H9 (cell line): ENCODE data around the gene PP2D1. TPM values are rescaled to one million over a fixed set of nuclear protein-coding genes. Genes with fewer than 3 reads are reported as not detected.
"Not testable (repeated sequence)": the region's sequence is repeated elsewhere in the genome, so short reads cannot be mapped to it uniquely, and the experiment has no call there.

Experiments used
- DNase-seq: peaks from one replicate; pipeline ENCODE4 v3.0.0-alpha.2; 2017
- H2AFZ ChIP-seq: one replicate; pipeline ENCODE4 v1.6.1; 2013; ENCODE audit warnings: mild to moderate bottlenecking, low read length, control low read depth, moderate library complexity
- H2AK5ac ChIP-seq: 2 replicates; pipeline ENCODE4 v1.6.1; 2013; ENCODE audit warnings: low read length, control low read depth, mixed read lengths; ENCODE audit not compliant: insufficient read length
- H2BK120ac ChIP-seq: one replicate; pipeline ENCODE4 v1.6.1; 2013; ENCODE audit warnings: low read depth, mild to moderate bottlenecking, low read length, control low read depth, inconsistent platforms; ENCODE audit not compliant: poor library complexity, severe bottlenecking
- H2BK12ac ChIP-seq: 2 replicates; pipeline ENCODE4 v1.6.1; 2013; ENCODE audit warnings: low read length, control low read depth, mixed read lengths, low read depth; ENCODE audit not compliant: insufficient read length
- H2BK15ac ChIP-seq: 2 replicates; pipeline ENCODE4 v1.6.1; 2013; ENCODE audit warnings: low read depth, low read length, control low read depth
- H2BK20ac ChIP-seq: one replicate; pipeline ENCODE4 v1.6.1; 2013; ENCODE audit warnings: low read depth, mild to moderate bottlenecking, low read length, control low read depth, inconsistent platforms; ENCODE audit not compliant: poor library complexity, severe bottlenecking
- H2BK5ac ChIP-seq: 2 replicates; pipeline ENCODE4 v1.6.1; 2013; ENCODE audit warnings: low read length, control low read depth, mixed read lengths; ENCODE audit not compliant: insufficient read length
- H3K14ac ChIP-seq: 2 replicates; pipeline ENCODE4 v1.6.1; 2013; ENCODE audit warnings: low read length, control low read depth; ENCODE audit not compliant: insufficient read depth
- H3K18ac ChIP-seq: 2 replicates; pipeline ENCODE4 v1.6.1; 2013; ENCODE audit warnings: low read depth, mild to moderate bottlenecking, mixed read lengths, low read length, control low read depth; ENCODE audit not compliant: insufficient read length
- H3K23ac ChIP-seq: 2 replicates; pipeline ENCODE4 v1.6.1; 2013; ENCODE audit warnings: low read length, control low read depth, mixed read lengths, low read depth; ENCODE audit not compliant: insufficient read length
- H3K23me2 ChIP-seq: 2 replicates; pipeline ENCODE4 v1.6.1; 2013; ENCODE audit warnings: low read depth, mild to moderate bottlenecking, mixed read lengths, low read length, control low read depth; ENCODE audit not compliant: insufficient read length, poor library complexity, severe bottlenecking
- H3K27ac ChIP-seq: 2 replicates; pipeline ENCODE4 v1.5.1; 2013; ENCODE audit warnings: low read length, control low read depth, mixed read lengths, low read depth; ENCODE audit not compliant: insufficient read length
- H3K27me3 ChIP-seq: 2 replicates; pipeline ENCODE4 v1.6.1; 2013; ENCODE audit warnings: low read length, control low read depth, inconsistent platforms; ENCODE audit not compliant: insufficient read depth
- H3K4ac ChIP-seq: 2 replicates; pipeline ENCODE4 v1.6.1; 2013; ENCODE audit warnings: low read depth, mild to moderate bottlenecking, control low read depth, inconsistent platforms, low read length, moderate library complexity
- H3K4me1 ChIP-seq: 2 replicates; pipeline ENCODE4 v1.6.1; 2013; ENCODE audit warnings: low read length, control low read depth, inconsistent platforms; ENCODE audit not compliant: insufficient read depth
- H3K4me2 ChIP-seq: 2 replicates; pipeline ENCODE4 v1.6.1; 2013; ENCODE audit warnings: low read length, control low read depth, mixed read lengths; ENCODE audit not compliant: insufficient read length, insufficient read depth
- H3K56ac ChIP-seq: 2 replicates; pipeline ENCODE4 v1.6.1; 2013; ENCODE audit warnings: low read depth, mild to moderate bottlenecking, mixed read lengths, low read length, control low read depth; ENCODE audit not compliant: insufficient read length
- H3K79me1 ChIP-seq: 2 replicates; pipeline ENCODE4 v1.6.1; 2013; ENCODE audit warnings: low read depth, mild to moderate bottlenecking, moderate library complexity, low read length, control low read depth, inconsistent platforms; ENCODE audit not compliant: insufficient read depth, poor library complexity, severe bottlenecking
- H3K79me2 ChIP-seq: 2 replicates; pipeline ENCODE4 v1.6.1; 2013; ENCODE audit warnings: low read length, control low read depth, inconsistent platforms; ENCODE audit not compliant: insufficient read depth
- H3K9ac ChIP-seq: 2 replicates; pipeline ENCODE4 v1.6.1; 2013; ENCODE audit warnings: low read length, control low read depth, mixed read lengths; ENCODE audit not compliant: insufficient read length; ENCODE audit errors: extremely low read depth
- H3K9me3 ChIP-seq: one replicate; pipeline ENCODE4 v1.6.1; 2013; ENCODE audit warnings: low read depth, low read length, inconsistent platforms; ENCODE audit not compliant: control insufficient read depth
- H3T11ph ChIP-seq: one replicate; pipeline ENCODE4 v1.6.1; 2013; ENCODE audit warnings: mild to moderate bottlenecking, low read length, control low read depth, inconsistent platforms
- H4K20me1 ChIP-seq: one replicate; pipeline ENCODE4 v1.6.1; 2013; ENCODE audit not compliant: control insufficient read depth, insufficient read length, insufficient read depth
- H4K5ac ChIP-seq: 2 replicates; pipeline ENCODE4 v1.6.1; 2013; ENCODE audit warnings: low read depth, mild to moderate bottlenecking, mixed read lengths, low read length, control low read depth; ENCODE audit not compliant: insufficient read length
- H4K8ac ChIP-seq: replicated peaks from 2 replicates; pipeline ENCODE4 v1.6.1; 2013; ENCODE audit warnings: low read length, control low read depth, mixed read lengths, low read depth; ENCODE audit not compliant: insufficient read length
- H4K91ac ChIP-seq: 2 replicates; pipeline ENCODE4 v1.6.1; 2013; ENCODE audit warnings: low read depth, mild to moderate bottlenecking, moderate library complexity, mixed read lengths, low read length, control low read depth; ENCODE audit not compliant: insufficient read length
- H3K27ac Mint-ChIP-seq, 3 experiments: 2 replicates in 2 of 3; 3 replicates in 1 of 3; pipeline ENCODE4 v1.8.0; 2020 to 2021; ENCODE audit warnings: mixed read lengths in 3 of 3, mild to moderate bottlenecking in 1 of 3, moderate library complexity in 1 of 3
- H3K27me3 Mint-ChIP-seq: 2 replicates; pipeline ENCODE4 v1.8.0; 2021; ENCODE audit warnings: low read depth, mild to moderate bottlenecking, moderate library complexity, mixed read lengths
- H3K36me3 Mint-ChIP-seq, 3 experiments: 2 replicates in 2 of 3; 3 replicates in 1 of 3; pipeline ENCODE4 v1.8.0; 2020 to 2021; ENCODE audit warnings: low read depth in 3 of 3, mixed read lengths in 3 of 3; ENCODE audit not compliant: insufficient read depth in 1 of 3
- H3K4me1 Mint-ChIP-seq, 2 experiments: 2 replicates each; pipeline ENCODE4 v1.8.0; 2020; ENCODE audit warnings: mixed read lengths in 2 of 2
- H3K4me3 Mint-ChIP-seq, 2 experiments: 2 replicates in 1 of 2; 3 replicates in 1 of 2; pipeline ENCODE4 v1.8.0; 2020 to 2021; ENCODE audit warnings: mild to moderate bottlenecking in 2 of 2, mixed read lengths in 2 of 2, moderate library complexity in 1 of 2
- H3K9me3 Mint-ChIP-seq, 2 experiments: 2 replicates in 1 of 2; 3 replicates in 1 of 2; pipeline ENCODE4 v1.8.0; 2020; ENCODE audit warnings: mild to moderate bottlenecking in 2 of 2, mixed read lengths in 2 of 2, moderate library complexity in 1 of 2
- WGBS: extraction: QIAGEN DNeasy Blood & Tissue Kit; methylation state at CpG from one replicate; pipeline ENCODE4 v1.1.7; 2013; ENCODE audit warnings: missing lambda C conversion rate, low lambda C conversion rate, mixed read lengths; ENCODE audit not compliant: insufficient read length; ENCODE audit errors: extremely low coverage; 5-methylcytosine and 5-hydroxymethylcytosine counted together
- total RNA-seq: library from RNA; stranded (reverse); gene quantifications from 2 replicates; pipeline ENCODE4 v1.2.1, GENCODE V29; 2021
- TF ChIP-seq, protein P1 (sequence below): fragments of 200-600 bp; sonication (generic); conservative IDR thresholded peaks from 3 replicates; pipeline ENCODE4 v1.8.0; 2021; ENCODE audit warnings: antibody characterized with exemption, mild to moderate bottlenecking

PP2D1 gene
- total RNA-seq, 1 experiment from 2014 or later, result not detected

DNA sequence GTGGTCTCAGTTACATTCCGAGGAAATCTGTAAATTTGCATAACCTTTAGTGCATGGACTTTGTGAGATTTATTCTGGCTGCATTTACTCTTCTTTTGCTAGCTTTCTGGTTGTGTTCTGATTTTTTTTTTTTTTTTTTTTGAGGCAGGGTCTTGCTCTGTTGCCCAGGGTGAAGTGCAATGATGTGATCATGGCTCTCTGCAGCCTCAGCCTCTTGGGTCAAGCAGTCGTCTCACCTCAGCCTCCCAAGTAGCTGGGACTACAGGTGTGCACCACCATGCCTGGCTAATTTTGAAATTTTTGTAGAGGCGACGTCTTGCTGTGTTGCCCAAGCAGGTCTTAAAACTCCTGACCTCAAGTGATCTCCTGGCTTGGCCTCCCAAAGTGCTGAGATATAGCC is 52.6 kb downstream of the PP2D1 start:
- H4K20me1 ChIP-seq, result no peaks in the 10 kb centered on the region
- H4K91ac ChIP-seq, result no peak overlapping the region
- no peaks in the 10 kb centered on the region; the same call in 1 of the 2 replicates for H3K4me1 ChIP-seq
- no peak for DNase-seq
- no peaks in the 10 kb centered on the region for H3K9me3 Mint-ChIP-seq
- peaks cover 15 to 52% (median 47%) of the 10 kb centered on the region in 3 experiments; a peak in 6 of 7 replicates for H3K36me3 Mint-ChIP-seq
- no peak overlapping the region for H3K18ac ChIP-seq
- H2AFZ ChIP-seq, result no peak overlapping the region
- H3K4me3 Mint-ChIP-seq, result no peak overlapping the region
- TF ChIP-seq, protein P1, sequence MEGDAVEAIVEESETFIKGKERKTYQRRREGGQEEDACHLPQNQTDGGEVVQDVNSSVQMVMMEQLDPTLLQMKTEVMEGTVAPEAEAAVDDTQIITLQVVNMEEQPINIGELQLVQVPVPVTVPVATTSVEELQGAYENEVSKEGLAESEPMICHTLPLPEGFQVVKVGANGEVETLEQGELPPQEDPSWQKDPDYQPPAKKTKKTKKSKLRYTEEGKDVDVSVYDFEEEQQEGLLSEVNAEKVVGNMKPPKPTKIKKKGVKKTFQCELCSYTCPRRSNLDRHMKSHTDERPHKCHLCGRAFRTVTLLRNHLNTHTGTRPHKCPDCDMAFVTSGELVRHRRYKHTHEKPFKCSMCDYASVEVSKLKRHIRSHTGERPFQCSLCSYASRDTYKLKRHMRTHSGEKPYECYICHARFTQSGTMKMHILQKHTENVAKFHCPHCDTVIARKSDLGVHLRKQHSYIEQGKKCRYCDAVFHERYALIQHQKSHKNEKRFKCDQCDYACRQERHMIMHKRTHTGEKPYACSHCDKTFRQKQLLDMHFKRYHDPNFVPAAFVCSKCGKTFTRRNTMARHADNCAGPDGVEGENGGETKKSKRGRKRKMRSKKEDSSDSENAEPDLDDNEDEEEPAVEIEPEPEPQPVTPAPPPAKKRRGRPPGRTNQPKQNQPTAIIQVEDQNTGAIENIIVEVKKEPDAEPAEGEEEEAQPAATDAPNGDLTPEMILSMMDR, result no peak
- no peaks in the 10 kb centered on the region for H3K27me3 Mint-ChIP-seq
- no peak overlapping the region for H2BK5ac ChIP-seq
- no CpG with 5 or more reads among the region's 4 CpGs for WGBS
- H3K4me1 Mint-ChIP-seq, result no peaks in the 10 kb centered on the region; a peak in 1 of 4 replicates
- peaks cover 17% of the 10 kb centered on the region for H3K79me1 ChIP-seq
- no peak overlapping the region for H2BK20ac ChIP-seq
- H4K8ac ChIP-seq, result no peak overlapping the region
- no peak overlapping the region for H2BK15ac ChIP-seq
- H3K4me2 ChIP-seq, result no peak overlapping the region
- H3K9ac ChIP-seq, result no peak overlapping the region
- H3K23me2 ChIP-seq, result no peaks in the 10 kb centered on the region
- H2AK5ac ChIP-seq, result no peak overlapping the region
- no peak overlapping the region for H3K27ac Mint-ChIP-seq
- H3K27me3 ChIP-seq, result no peaks in the 10 kb centered on the region
- H3T11ph ChIP-seq, result no peak overlapping the region
- no peak overlapping the region for H3K23ac ChIP-seq
- H3K27ac ChIP-seq, result no peak overlapping the region
- H3K9me3 ChIP-seq, result no peaks in the 10 kb centered on the region
- no peak overlapping the region for H3K14ac ChIP-seq
- no peak overlapping the region for H3K4ac ChIP-seq
- H4K5ac ChIP-seq, result no peak overlapping the region
- no peak overlapping the region for H2BK120ac ChIP-seq
- peaks cover 31% of the 10 kb centered on the region; the same call in 1 of the 2 replicates for H3K79me2 ChIP-seq
- no peak overlapping the region for H3K56ac ChIP-seq
- no peak overlapping the region for H2BK12ac ChIP-seq

- not testable (repeated sequence) for H3K27ac ChIP-seq, H2BK20ac ChIP-seq, H3K4me2 ChIP-seq, H3K56ac ChIP-seq, H2AK5ac ChIP-seq, H4K20me1 ChIP-seq, H3K14ac ChIP-seq, H3K4me1 ChIP-seq, H2BK5ac ChIP-seq, H3K9me3 Mint-ChIP-seq, H2BK120ac ChIP-seq, H3K4ac ChIP-seq, H4K8ac ChIP-seq, H4K91ac ChIP-seq, DNase-seq, H3K18ac ChIP-seq, H3K27me3 ChIP-seq, H3K27me3 Mint-ChIP-seq, H3K27ac Mint-ChIP-seq, H3K9me3 ChIP-seq, H2BK15ac ChIP-seq, H2AFZ ChIP-seq, H3K23me2 ChIP-seq, H4K5ac ChIP-seq, H3K9ac ChIP-seq, H3K4me3 Mint-ChIP-seq, H2BK12ac ChIP-seq, H3K4me1 Mint-ChIP-seq, H3T11ph ChIP-seq, H3K23ac ChIP-seq
- peaks cover 21 to 68% (median 65%) of the 10 kb centered on the region in 3 experiments; a peak in 6 of 7 replicates for H3K36me3 Mint-ChIP-seq
- peaks cover 14% of the 10 kb centered on the region for H3K79me1 ChIP-seq
- peaks cover 35% of the 10 kb centered on the region; the same call in 1 of the 2 replicates for H3K79me2 ChIP-seq
- no CpG with 5 or more reads among the region's 9 CpGs for WGBS
These were observed 54.7 kb downstream of the PP2D1 start for GRCh38 chr3:19957354-19957753.
